ENCODE data around the gene AQP1.

Gene AQP1

DNA sequence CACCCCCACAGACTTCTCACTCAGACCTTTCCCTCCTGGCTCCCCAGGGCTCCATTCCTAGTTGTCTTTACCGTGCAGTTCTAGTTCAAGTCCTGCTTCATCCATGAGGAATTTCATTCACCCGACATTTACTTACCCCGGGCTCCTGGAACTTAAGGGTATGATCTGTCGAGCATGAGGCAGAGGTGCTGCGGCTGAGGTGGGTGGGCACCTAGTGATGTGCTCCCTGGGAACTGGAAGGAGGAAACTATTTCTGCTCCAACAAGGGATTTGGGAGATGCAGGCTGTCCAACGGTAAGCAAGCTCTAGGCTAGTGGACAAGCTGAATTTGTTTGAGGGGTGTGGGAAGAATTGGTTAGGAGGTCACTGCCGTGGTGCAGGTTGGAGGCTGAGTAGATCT, 30.2 kb upstream of the AQP1 start:
- DNase-seq, result no peak

DNA sequence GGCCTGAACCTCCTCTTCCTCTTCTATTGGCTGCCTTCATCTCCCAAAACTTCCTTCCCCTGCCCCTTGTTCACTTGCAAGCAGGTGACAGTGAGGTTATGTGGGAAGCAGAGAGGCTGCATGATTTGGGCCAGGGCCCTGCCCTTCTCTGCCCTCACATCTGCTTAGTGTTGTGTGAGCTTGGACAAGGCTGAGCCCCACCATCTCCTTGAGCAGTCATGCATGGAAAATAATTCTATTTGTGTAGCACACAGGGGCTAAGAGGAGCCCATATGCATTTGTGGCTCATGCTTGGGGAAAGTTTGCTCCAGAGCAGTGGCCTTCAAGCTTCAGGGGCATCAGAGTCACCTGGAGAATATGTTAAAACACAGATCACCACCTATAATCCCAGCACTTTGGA, 26.8 kb upstream of the AQP1 start:
- DNase-seq, result no peak

DNA sequence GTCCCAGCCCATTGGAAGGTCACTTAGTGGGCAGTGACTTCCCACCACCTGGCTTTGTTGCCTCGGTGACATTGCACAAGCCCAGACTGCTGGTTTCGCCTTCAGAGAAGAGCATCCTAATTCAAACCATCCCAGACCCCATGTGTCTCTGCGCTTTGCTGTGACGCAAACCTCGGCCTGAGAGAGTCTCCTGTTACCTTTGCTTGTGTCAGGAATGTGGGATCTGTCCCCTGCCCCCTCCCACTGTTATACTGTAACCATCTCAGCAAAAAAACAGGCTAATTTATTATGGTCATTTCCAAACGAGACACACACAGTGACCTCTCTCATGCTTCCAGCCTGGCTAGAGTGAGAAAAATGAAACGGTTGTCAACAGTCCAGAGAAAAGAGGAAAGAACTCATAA, 25.0 kb upstream of the AQP1 start:
- no peak for DNase-seq

DNA sequence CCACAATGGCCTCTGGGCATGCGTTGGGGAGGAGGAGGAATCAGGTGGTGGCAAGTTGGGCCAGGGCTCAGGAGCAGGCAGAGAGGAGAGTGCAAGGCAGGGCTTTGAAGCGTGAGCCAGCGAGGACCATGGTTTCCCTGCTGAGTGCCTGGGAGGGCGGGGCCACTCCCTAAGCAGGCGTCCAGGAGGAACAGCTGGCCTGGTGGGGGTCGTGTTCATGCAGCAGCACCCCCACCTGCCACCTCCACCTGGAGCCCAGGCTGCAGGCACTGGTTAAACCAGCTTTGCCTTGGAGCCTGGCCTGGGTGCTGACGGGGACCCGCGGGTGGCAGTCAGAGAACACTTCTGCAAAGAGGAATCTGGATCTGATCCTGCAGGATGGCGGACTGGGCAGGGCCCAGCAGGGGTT, 24.2 kb upstream of the AQP1 start:
- DNase-seq, result no peak

DNA sequence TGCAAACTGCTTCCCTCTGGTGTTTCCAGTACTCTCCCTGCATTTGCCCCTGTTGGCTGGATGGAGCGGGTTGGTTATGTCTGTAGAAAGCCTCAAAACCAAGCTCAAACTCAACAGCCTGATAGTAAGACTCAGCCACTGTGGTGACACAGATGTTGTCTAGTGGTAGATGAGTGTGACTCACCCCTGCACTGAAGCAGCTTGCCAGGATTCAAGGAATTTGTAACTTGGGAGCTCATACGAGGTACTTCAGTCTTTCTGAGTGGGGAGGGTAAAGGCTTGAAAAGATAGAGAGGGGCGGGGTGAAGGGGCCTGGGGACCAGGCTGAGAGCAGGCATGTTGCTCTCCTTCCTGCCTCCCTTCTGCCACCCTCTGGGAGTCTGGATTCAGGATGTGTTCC, 22.9 kb upstream of the AQP1 start:
- DNase-seq, result peak in 5 of 51 donors; percentile 9 to 39 (median 13)

DNA sequence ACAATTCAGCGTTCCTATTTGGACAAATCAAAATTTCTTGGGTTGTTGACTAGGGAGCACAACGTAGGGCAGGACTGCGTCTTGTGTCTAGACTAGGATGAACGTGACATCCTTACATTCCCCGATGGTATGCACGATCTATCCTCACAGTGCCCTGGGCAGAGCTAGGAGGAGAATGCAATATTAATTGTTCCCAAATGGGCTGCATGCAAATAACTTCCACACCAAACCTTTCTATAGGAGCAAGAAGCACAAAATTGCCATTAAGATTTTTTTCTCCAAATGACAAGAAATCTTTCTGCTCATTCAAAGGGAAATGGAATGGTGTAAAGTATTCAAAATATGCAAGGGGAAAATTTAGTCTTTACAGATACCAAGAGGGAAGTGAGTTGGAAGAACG, 21.4 kb upstream of the AQP1 start:
- DNase-seq, result no peak

DNA sequence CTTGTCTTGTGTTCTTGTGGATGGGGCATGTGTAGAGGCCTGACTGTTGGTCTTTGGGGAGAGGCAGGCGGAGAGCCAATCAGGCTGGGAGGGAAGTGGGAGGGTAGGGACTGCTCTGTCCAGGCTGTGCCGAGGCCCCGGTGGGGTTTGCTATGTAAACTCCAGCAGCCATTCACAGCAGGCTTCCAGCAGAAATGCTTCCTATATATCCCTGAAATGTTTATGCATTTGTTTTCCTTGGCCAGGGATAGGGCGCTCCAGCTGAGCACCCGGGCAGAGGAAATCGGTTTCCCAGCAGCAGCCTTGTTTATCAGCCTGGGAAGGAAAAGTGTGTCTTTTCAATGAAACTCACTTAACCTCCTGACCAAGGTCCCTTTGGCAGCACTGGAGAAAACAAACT, 18.3 kb upstream of the AQP1 start:
- DNase-seq, result peak in 11 of 51 donors; percentile 10 to 43 (median 28)

DNA sequence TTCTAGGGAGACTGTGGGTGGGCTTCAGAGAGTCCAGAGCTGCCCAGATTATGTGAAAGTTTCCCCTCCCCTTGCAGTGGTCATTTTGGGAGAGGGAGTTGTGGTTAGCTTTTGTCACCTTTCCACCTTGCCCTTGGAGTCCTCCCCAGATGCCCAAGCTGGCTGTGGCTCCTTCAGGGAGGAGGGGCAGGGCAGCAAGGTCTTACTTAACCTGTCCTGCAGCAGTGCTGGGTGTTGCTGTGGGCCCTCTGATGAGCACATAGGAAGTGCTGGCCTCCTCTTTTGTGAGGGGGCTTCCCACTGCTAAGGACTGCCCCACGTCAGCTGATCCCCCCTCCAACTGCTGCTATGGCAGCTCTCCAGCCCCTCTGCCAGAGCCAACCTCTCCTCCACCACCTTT, 17.6 kb upstream of the AQP1 start:
- DNase-seq, result no peak

DNA sequence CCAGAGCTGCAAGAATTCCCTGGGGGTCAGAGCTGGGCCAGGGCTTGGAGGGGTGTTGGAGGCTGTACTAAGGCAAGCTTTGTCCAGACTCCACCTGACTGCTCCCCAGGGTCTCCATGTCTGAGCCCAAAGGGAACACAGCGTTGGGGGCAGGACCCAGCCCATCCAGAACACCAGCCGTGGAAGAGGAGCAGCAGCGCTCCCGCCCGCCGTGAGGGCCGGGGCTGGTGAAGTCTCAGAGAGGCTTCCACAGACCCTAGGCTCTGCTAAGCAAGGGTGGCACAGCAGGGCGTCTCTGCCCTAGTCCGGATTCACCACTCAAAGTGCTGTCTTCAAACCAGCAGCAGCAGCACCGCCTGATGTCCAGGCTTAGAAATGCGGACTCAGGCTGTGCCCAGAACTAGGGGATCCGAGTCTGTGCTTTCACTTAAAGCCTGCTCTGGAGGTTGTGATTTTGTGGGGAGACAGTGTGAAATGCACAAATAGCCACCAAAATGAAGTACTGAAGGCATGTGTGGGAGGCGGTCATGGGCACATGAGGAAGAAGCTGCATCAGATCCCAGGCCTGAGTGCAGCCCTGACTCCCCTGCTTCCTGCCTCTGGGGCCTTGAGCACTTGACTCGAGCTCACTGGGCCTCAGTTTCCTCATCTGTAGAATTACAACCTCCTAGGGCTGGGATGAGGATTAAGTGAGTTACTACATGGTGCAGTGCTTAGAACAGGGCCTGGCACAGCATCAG, 16.6 kb upstream of the AQP1 start:
- no peak for DNase-seq

DNA sequence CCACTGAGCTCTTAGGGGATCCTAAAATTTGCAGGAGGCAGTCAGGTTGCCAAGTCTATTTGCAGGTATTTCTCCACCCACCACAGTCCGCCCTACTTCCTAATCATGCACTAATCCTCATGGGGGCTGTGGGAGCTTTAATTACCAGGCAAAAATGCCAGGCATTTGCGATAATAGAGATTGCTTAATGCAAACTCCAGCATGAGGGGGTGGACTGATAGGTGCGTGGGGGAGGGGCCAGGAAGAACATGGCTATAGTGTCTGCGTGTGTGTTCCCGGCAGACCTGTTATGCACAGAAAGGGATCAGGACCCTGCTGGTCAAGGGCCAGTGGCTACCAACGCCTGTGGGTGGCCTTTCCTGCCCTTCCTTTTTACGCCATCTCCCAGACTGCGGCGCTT, 15.6 kb upstream of the AQP1 start:
- DNase-seq, result no peak

DNA sequence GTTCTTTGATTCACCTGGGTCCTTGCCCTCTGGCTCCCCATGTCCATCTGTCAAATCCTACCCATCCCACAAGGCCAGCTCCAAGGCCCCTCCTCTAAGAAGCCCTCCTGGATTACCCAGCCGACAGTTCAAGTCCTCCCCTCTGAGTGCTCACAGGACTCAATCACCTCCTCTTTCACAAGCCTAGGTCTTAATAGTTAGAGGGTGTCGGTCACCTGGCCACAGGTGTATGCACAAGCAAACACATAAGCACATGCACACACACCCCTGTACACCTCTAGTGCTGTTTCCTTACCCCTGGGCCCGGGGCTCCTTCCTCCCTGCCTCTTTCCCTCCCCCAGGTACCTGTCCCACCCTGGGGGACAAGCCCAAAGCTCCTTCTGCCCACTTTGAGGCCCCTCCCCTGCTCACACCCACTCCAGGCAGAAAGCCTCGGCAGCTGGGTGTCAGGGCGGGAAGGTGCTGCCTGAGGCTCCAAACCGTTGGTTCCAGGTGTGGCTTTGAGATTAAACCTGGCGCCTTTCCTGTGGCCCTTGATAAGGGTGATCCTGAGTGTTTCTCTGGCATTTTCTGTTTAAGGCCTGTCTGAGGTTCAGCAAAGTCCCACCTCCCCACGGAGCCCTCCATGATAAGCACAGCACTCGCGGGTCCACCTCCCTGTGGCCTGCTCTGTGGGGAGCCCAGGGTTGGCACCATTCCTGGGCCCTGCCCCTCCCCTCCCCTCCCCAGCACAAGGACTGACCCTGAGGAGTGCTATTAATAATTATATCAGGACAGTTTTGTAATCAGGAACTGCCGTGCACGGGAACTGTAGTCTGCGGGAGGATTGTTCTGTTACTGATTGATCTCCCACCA, 14.6 kb upstream of the AQP1 start:
- DNase-seq, result no peak

DNA sequence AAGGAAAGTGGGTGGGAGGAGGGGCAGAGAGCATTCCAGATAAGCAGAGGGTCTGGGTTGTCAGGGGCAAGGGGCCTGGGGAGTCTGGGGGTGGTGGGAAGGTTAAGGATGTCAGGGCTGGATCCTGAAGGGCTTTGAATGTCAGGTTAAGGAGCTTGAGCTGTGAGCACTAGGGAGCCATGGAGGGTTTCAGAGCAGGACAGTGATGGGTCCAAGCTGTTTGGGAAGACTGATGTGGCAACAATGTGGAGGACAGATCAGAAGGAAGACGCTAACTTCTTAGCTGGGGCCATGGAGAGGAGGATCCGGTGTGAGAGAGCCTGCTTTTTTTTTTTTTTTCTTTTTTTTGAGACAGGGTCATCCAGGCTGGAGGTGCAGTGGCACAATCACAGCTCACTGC, 13.9 kb upstream of the AQP1 start:
- no peak for DNase-seq

DNA sequence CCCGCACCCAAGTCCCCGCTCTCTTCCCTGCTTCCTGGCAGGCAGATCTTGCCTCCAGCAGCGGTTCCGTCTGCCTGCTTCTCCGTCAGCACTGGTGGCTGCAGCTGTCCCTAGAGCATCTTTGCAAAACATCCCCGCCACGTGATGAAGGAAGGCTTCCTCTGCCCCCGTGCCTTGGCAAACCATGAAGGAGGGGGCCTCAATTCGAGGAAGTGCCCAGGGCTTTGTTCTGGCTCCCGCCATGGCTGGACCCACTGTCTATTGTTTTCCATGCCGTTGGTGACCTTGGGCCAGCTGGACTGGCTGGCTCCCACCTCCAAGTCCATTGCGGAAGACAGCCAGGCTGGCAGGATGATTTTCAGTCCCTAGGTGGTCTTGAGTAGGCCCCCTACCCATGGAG, 13.2 kb upstream of the AQP1 start:
- peak in 7 of 51 donors; percentile 12 to 23 (median 20) for DNase-seq

DNA sequence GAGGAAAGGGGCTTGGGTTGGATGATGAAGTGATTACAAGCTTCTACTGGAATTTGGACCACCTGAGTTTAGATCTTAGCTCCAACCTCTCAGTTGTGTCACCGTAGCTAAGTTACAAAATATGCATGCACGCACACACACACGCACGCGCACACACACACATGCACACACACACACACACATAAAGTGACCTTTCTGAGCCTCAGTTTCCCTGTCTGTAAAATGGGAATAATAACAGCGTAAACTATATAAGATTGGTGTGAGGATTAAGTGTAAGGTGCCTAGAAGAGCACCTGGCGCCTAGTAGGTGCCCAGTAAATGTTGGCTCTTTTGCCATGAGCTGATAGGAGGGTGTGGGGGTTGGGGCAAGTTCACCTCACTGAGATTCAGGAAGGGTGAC, 12.6 kb upstream of the AQP1 start:
- DNase-seq, result no peak

DNA sequence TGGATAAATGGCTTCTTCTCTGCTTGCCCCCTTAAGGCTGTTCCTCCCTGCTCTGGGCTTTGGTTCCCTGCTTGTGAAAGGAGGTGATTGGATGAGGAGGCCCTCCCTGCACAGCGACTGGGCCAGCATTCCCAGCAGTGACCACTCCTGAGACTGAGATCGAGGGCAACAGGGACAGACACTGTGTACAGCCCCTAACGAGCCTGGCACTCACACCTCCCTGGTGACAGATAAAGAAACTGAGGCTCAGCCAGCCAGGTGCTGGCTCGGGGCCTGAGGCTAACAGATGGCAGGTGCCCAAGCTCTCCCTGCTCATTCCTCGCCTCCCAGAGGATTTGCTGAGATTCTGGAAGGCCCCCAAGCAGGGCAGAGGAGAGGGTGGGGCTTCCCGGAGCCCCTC, 12.0 kb upstream of the AQP1 start:
- DNase-seq, result no peak

DNA sequence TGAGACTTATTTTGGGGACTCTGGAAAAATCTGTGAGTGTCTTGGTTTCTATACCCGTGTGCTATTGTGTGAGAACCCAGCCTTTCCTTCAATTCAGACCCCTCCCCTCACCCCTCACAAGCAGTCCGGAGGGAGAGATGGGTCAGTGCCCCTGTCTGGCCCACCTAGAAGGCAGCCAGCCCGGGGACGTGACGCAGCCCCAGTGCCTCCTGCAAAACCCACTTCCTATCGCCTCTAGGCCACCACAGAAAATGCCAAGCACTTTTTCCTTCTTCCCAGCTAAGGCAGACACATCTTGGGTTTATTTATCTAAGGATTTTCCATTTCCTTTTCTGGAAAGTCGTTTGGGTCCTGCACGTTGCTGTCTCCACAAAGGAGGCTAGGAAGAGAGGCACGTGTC, 11.6 kb upstream of the AQP1 start:
- no peak for DNase-seq

DNA sequence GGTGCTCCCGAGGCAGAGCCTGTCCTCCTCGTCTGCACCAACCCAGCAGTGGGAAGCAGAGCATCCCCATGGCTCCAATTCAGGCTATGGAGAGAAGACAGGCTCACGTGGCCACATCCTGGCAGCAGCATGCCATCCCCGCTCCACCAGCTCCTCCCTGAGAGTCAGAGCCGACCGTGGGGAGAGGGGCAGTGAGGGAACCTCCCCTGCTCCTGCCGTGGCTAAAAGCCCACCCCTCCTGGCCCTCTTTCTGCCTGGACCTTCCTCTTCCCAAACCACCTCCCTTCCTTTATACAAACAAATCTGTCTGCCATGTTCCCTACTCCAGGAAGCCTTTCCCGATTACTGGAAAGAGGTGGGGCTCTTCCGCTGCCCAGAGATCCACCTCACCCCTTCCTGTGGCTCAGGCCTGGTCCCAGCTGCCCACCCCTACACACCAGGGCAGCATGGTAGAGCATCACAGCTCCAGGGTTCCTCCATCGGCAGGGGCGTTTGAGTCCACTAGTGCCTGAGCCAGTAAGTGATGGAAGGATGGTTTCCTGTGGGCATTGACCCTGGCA, 10.8 kb upstream of the AQP1 start:
- no peak for DNase-seq

DNA sequence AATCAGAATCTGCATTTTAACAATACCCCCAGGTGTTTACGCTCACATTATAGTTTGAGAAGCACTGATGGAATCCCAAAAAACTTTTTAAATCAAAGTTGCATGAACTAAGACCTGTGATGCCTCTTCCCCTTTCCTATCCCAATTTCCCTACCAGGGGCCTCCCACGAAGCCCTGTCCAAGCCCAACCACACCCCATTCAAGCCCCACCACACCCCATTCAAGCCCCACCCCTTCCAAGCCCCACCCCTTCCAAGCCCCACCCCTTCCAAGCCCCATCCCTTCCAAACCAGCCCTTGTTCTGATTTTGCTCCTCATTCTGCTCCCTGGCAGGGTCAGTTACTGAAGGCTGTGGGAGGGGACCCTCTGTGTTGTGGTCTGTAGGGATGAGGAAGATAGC, 9.8 kb upstream of the AQP1 start:
- DNase-seq, result no peak

DNA sequence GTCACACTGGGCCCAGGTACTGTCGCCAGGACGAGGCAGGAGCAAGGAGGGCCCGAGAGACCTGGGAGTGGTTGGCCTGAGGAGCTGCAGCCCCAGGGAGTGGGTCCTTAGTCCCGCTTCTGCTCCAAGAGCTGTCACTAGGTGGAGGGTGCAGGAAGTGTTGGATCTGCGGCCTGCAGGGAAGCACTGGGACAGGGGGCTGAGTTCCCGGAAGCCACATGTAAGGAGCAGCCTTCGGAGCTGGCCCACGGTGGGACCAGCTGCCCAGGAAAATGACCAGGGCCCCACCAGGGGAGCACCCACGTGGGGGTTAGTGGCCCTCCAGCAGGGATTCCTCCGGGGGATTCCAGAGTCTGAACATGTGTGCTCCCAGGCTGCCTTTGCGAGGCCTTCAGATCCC, 9.2 kb upstream of the AQP1 start:
- no peak for DNase-seq

DNA sequence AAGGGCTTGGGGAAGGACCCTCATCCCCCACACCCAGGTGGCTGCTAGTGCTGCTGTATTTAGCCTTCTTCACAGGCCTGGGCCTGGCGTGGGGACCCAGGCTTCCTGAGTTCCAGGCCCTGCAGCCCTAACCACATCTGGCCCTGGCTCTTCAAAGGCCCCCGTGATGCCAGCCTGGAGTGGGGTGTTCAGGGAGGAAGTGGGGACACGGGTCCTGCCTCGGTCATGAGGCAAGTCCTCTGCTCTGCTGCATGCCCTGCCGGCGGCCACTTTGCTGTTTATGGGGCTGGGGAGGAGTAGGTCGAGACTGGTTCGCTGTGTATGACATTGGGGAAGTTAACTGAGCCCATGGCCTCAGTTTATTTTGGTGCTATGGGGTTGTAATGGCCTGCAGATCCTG, 8.5 kb upstream of the AQP1 start:
- no peak for DNase-seq

DNA sequence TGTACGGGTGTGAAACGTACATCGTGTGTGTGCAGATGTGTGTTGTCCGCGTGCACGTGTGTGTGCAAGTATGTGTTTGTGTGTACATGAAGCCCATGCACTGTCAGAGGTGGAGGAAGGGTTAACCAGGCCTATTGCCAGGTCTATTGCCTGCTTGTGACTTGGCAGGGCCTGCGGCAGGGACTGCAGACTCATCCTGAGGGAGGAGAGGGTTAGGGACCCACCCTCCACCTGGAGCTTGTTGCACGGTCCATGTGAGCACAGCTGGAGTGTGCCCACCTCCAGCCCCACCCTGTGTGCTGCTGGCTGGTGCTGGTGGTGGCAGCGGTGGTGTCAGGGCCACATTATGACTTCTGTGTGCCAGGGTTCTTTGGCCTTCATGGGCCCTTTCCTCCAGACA, 7.1 kb upstream of the AQP1 start:
- no peak for DNase-seq

DNA sequence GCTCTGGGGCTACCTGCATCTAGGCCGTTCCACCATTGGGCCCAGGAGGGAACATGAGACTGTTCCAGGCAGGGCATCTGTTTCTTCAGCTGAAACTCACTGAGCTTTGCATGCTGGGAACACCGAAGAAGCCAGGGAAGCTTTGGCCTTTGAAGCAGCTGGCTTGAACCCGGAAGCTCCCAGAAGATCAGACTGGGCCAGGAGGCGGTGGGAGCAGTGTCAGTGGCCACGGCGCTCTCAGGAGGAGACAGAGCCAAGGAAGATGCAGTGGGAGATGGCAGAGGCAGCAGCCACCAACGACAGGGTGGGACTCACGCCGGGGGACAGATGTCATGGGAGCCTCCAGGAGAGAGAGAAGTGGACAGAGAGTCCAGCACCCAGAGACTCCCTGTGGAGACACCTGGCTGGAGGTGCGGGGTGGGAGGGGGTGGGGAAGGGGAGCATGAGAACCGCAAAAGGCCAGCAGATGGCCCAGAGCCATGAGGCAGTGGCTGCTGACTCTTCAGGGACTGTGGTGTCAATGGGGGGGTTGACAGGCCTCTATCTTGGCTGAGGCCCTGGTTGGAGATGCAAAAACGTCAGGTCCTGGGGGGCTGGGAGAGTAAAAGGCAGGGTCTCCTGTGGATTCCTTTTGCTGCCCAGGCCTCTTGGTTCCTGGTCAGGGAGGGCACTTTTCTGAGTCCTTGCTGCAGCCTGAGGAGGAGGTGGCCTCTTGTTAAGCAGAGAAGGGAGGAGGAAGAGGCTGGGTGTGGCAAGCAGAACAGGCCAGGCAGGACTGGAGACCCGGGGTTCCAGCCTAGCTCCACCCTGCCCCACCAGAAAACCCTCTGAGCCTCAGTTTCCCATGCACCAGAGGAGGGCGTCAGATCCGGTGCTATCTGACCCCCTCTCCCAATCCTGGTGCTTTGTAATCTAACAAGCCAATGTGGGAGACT, 6.3 kb upstream of the AQP1 start:
- DNase-seq, result no peak
